GM13977 (cell line): ENCODE measurements around the gene TAF6L.
"Not testable (repeated sequence)": the region's sequence is repeated elsewhere in the genome, so short reads cannot be mapped to it uniquely, and the experiment has no call there.

Experiments used
- DNase-seq: peaks from one replicate; pipeline ENCODE4 v3.0.0; 2012; ENCODE audit warnings: low spot score
- CTCF ChIP-seq: IDR thresholded peaks from 2 replicates; pipeline ENCODE4 v1.5.1; 2012; ENCODE audit warnings: mild to moderate bottlenecking, control low read depth; ENCODE audit not compliant: insufficient read depth; ENCODE audit errors: extremely low read depth, missing control alignments
- in situ Hi-C: fragments of 300-500 bp; cut with MboI; formaldehyde crosslinking; loops from one replicate; pipeline ENCODE4 v1.12.0; 2022; ENCODE audit warnings: low sequenced_read_pairs, low pct_unique_long_range_greater_than_20kb, mixed read lengths, inconsistent platforms; ENCODE audit not compliant: unreplicated experiment

TAF6L gene

GRCh38 chr11:62747475-62748160 lies 23.6 kb upstream of the TAF6L start:
- DNase-seq: no peak
- in situ Hi-C loops: no loop called here
- TF ChIP-seq CTCF: no peak

- DNase-seq, in situ Hi-C loops: not testable (repeated sequence)
Measured at GRCh38 chr11:62749931-62750330, 21.3 kb upstream of the TAF6L start.

- no peak for TF ChIP-seq CTCF
- no peak for DNase-seq
Measured at GRCh38 chr11:62752177-62752785, 18.9 kb upstream of the TAF6L start.

GRCh38 chr11:62752994-62753735 lies 18.0 kb upstream of the TAF6L start:
- DNase-seq: no peak
- TF ChIP-seq CTCF: no peak
- in situ Hi-C loops: no loop called here

More at GRCh38 chr11:62752177-62752785, 18.9 kb upstream of the TAF6L start:
- in situ Hi-C loops: no loop called here

GRCh38 chr11:62753736-62754603 lies 17.2 kb upstream of the TAF6L start, which contains the start of gene ZBTB3:
Gene ZBTB3, minus strand, starts transcription at chr11:62754160. Its CDS starts 496 bp downstream, at chr11:62753664.
- in situ Hi-C loops: no loop called here
- TF ChIP-seq CTCF: no peak
- DNase-seq: peak; percentile 94

- in situ Hi-C loops: no loop called here
- no peak for DNase-seq
- no peak for TF ChIP-seq CTCF
Measured at GRCh38 chr11:62755086-62755615, 16.0 kb upstream of the TAF6L start.
